ENCODE results near the gene ANXA5.

- TF ChIP-seq CTCF (IDR thresholded peaks at IDR 0.05) (no peak), EZH2 (IDR thresholded peaks at IDR 0.05; ENCODE audit: borderline replicate concordance, insufficient read depth, low read depth, low read length, poor library complexity, severe bottlenecking) (no peak)
These were observed 784 bp upstream of the ANXA5 start for GRCh38 chr4:121697564-121697963.
